ENCODE results near the gene LCE1E.

The LCE1E gene

GRCh38 chr1:152786077-152786476 lies at the start of gene LCE1E:
Gene LCE1E (plus strand): TSS chr1:152786257. CDS start chr1:152787300, 1,043 bp downstream.
- no peak for TF ChIP-seq CTCF (IDR thresholded peaks at IDR 0.05)

GRCh38 chr1:152737997-152738396 lies 48.1 kb upstream of the LCE1E start:
- no peak for TF ChIP-seq CTCF (IDR thresholded peaks at IDR 0.05)

GRCh38 chr1:152739841-152740240 lies 46.2 kb upstream of the LCE1E start:
- TF ChIP-seq CTCF (IDR thresholded peaks at IDR 0.05) = no peak

GRCh38 chr1:152741656-152742055 lies 44.4 kb upstream of the LCE1E start:
- no peak for TF ChIP-seq CTCF (IDR thresholded peaks at IDR 0.05)

GRCh38 chr1:152743371-152744145 lies 42.5 kb upstream of the LCE1E start:
- no peak for TF ChIP-seq CTCF (IDR thresholded peaks at IDR 0.05)

- peak; percentile 54; the same call in 1 of the 2 replicates for TF ChIP-seq CTCF (IDR thresholded peaks at IDR 0.05)
Measured at GRCh38 chr1:152745289-152745704, 40.8 kb upstream of the LCE1E start.

GRCh38 chr1:152745765-152746444 lies 40.2 kb upstream of the LCE1E start:
- no peak for TF ChIP-seq CTCF (IDR thresholded peaks at IDR 0.05)
